ENCODE measurements around the gene P2RX6. TPM values are rescaled to one million over a fixed set of nuclear protein-coding genes. Genes with fewer than 3 reads are reported as not detected.

P2RX6 gene
- total and polyA plus RNA-seq, 4 donors, result 0.05 to 0.59 (median 0.33) TPM

DNA sequence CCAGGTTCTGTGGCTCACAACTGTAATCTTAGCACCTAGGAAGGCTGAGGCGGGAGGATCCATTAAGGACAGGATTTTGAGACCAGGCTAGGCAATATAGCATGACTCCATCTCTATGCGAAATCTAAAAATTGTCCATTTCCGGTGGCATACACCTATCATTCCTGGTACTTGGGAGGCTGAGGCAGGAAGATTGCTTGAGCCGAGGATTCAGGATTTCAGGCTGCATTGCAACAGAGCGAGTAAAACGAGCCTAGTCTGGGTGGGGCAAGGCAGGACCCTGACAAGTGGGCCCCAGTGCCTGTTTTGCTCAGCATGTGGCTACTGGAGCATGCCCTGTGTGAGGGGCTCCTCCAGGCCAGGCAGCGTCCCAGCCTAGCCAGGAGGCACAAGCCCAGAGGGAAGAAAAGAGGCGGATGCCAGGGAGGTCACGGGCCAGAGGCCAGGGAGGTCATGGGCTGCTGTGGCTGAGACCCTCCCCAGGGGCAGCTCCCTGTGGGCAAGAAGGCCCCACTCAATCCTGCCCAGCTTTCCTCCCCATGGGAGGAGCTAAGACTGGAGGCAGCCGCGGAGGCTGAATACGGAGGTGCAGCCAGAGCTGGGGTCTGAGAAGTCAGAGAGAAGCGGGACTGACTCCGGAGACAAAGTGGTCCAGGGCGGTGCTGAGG, 39.2 kb downstream of the P2RX6 start:
- Histone ChIP-seq H3K9me3 (ENCODE audit: control insufficient read depth in 4 of 4, low read length in 3 of 4) (no peaks in the 10 kb centered on the region), H3K27me3 (ENCODE audit: control insufficient read depth in 4 of 4, insufficient read depth in 4 of 4, low read length in 3 of 4) (no peaks in the 10 kb centered on the region), H3K4me1 (ENCODE audit: control insufficient read depth in 4 of 4, insufficient read depth in 4 of 4, low read length in 3 of 4) (no peaks in the 10 kb centered on the region), H3K27ac (ENCODE audit: low read depth in 1 of 2, low read length in 2 of 2) (no peak overlapping the region), H3K4me3 (ENCODE audit: low read depth in 1 of 3, low read length in 3 of 3) (no peak overlapping the region), H3K9ac (ENCODE audit: low read depth in 1 of 2, low read length in 2 of 2) (no peak overlapping the region), H3K36me3 (ENCODE audit: control insufficient read depth in 4 of 4, insufficient read depth in 3 of 4, low read depth in 1 of 4, low read length in 3 of 4) (no peaks in the 10 kb centered on the region)
- DNase-seq (ENCODE audit: low spot score), result no peak
- TF ChIP-seq, protein P1, sequence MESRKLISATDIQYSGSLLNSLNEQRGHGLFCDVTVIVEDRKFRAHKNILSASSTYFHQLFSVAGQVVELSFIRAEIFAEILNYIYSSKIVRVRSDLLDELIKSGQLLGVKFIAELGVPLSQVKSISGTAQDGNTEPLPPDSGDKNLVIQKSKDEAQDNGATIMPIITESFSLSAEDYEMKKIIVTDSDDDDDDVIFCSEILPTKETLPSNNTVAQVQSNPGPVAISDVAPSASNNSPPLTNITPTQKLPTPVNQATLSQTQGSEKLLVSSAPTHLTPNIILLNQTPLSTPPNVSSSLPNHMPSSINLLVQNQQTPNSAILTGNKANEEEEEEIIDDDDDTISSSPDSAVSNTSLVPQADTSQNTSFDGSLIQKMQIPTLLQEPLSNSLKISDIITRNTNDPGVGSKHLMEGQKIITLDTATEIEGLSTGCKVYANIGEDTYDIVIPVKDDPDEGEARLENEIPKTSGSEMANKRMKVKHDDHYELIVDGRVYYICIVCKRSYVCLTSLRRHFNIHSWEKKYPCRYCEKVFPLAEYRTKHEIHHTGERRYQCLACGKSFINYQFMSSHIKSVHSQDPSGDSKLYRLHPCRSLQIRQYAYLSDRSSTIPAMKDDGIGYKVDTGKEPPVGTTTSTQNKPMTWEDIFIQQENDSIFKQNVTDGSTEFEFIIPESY (IDR thresholded peaks at IDR 0.05), result no peak
- TF ChIP-seq EGR1 (IDR thresholded peaks at IDR 0.05; ENCODE audit: low read depth in 2 of 2) (no peak), HNF4G (IDR thresholded peaks at IDR 0.05) (no peak), JUND (IDR thresholded peaks at IDR 0.05) (no peak), NR2F2 (IDR thresholded peaks at IDR 0.05) (no peak), TAF1 (conservative IDR thresholded peaks at IDR 0.05) (no peak), SP1 (IDR thresholded peaks at IDR 0.05) (no peak), FOXA2 (IDR thresholded peaks at IDR 0.05) (no peak), GABPA (IDR thresholded peaks at IDR 0.05 in 1 of 2, conservative IDR thresholded peaks at IDR 0.05 in 1 of 2) (no peak), RAD21 (IDR thresholded peaks at IDR 0.05) (no peak)
- TF ChIP-seq, protein P2, sequence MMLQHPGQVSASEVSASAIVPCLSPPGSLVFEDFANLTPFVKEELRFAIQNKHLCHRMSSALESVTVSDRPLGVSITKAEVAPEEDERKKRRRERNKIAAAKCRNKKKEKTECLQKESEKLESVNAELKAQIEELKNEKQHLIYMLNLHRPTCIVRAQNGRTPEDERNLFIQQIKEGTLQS (IDR thresholded peaks at IDR 0.05), result no peak
- WGBS, result 94% methylated on average over 15 of the region's 15 CpGs

DNA sequence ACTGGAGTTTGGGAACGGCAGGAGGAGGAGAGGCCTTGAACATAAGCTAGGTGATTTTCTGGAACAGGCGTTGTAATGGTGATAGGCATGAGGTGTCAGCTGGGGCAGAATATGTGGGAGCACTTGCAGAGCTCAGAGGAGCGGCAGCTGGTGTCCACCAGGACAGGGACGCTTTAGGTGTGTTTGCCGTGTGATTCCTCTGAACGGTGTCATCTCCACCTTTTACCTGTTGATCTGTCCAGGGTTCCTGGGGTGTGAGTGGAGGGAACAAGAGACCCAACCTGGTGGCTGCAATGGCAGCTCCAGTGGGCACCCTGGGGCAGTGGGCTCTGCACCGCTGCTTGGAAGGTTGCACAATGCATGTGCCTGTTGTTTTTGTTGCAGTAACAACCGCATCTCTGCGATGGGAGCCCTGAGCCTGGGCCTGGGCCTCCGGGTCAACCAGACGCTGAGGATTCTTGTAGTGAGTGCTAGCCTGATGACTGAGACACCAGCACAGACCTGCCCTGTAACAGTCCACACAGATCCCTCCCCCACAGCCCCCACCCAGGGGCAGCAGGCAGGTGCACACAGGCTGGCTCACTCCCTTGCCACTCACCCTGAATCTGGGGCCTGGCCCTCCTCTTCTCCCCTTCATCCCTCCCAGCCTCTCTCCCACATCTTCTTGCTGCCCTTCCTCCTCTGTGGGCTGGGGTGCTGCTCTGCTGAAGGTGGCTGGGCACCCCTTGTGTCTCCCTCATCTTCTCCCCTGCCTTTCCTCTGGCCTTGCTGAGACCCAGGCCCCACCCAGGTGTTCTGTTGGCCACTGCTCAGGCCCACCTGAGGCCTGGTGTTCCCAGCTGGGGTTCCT, 40.0 kb downstream of the P2RX6 start:
- Histone ChIP-seq H3K27me3 (ENCODE audit: control insufficient read depth in 4 of 4, insufficient read depth in 4 of 4, low read length in 3 of 4) (no peaks in the 10 kb centered on the region), H3K4me3 (ENCODE audit: low read depth in 1 of 3, low read length in 3 of 3) (no peak overlapping the region), H3K9me3 (ENCODE audit: control insufficient read depth in 4 of 4, low read length in 3 of 4) (no peaks in the 10 kb centered on the region), H3K9ac (ENCODE audit: low read depth in 1 of 2, low read length in 2 of 2) (no peak overlapping the region), H3K36me3 (ENCODE audit: control insufficient read depth in 4 of 4, insufficient read depth in 3 of 4, low read depth in 1 of 4, low read length in 3 of 4) (no peaks in the 10 kb centered on the region), H3K27ac (ENCODE audit: low read depth in 1 of 2, low read length in 2 of 2) (no peak overlapping the region), H3K4me1 (ENCODE audit: control insufficient read depth in 4 of 4, insufficient read depth in 4 of 4, low read length in 3 of 4) (no peaks in the 10 kb centered on the region)
- WGBS, result 92% methylated on average over 11 of the region's 11 CpGs
- no peak for TF ChIP-seq SP1 (IDR thresholded peaks at IDR 0.05)
- TF ChIP-seq, protein P1 (IDR thresholded peaks at IDR 0.05), result no peak
- no peak for DNase-seq (ENCODE audit: low spot score)

DNA sequence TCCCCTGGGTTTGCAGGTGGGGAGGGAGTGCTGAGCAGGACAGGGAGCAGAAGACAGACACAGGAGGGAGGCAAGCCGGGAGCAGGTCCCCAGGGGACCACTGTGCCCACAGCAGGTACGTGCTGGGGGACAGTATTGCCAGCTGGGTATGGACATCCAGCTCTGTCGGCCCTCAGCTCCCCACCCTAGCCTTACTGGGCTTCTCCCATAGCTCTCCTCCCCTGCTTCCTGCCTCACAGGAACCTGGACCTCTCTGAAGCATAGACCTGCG, 40.5 kb downstream of the P2RX6 start:
- H3K27ac ChIP-seq (ENCODE audit: low read depth in 1 of 2, low read length in 2 of 2), result no peak overlapping the region
- no peak overlapping the region for H3K4me3 ChIP-seq (ENCODE audit: low read depth in 1 of 3, low read length in 3 of 3)
- no peaks in the 10 kb centered on the region for H3K27me3 ChIP-seq (ENCODE audit: control insufficient read depth in 4 of 4, insufficient read depth in 4 of 4, low read length in 3 of 4)
- no peaks in the 10 kb centered on the region for H3K36me3 ChIP-seq (ENCODE audit: control insufficient read depth in 4 of 4, insufficient read depth in 3 of 4, low read depth in 1 of 4, low read length in 3 of 4)
- DNase-seq (ENCODE audit: low spot score), result no peak
- no peaks in the 10 kb centered on the region for H3K9me3 ChIP-seq (ENCODE audit: control insufficient read depth in 4 of 4, low read length in 3 of 4)
- no peak overlapping the region for H3K9ac ChIP-seq (ENCODE audit: low read depth in 1 of 2, low read length in 2 of 2)
- H3K4me1 ChIP-seq (ENCODE audit: control insufficient read depth in 4 of 4, insufficient read depth in 4 of 4, low read length in 3 of 4), result no peaks in the 10 kb centered on the region
- TF ChIP-seq HNF4A (conservative IDR thresholded peaks at IDR 0.05) (no peak), FOXA2 (IDR thresholded peaks at IDR 0.05) (no peak), YY1 (IDR thresholded peaks at IDR 0.05) (no peak), JUND (IDR thresholded peaks at IDR 0.05) (no peak), GABPA (IDR thresholded peaks at IDR 0.05 in 1 of 2, conservative IDR thresholded peaks at IDR 0.05 in 1 of 2) (no peak), SP1 (IDR thresholded peaks at IDR 0.05) (no peak)
- TF ChIP-seq, protein P1 (IDR thresholded peaks at IDR 0.05), result no peak
- TF ChIP-seq, protein P2 (IDR thresholded peaks at IDR 0.05), result no peak
- 73% methylated on average over 4 of the region's 4 CpGs for WGBS
